GM12878 (cell line): Measurements from ENCODE around the gene OTUD5. TPM values are rescaled to one million over a fixed set of nuclear protein-coding genes. Genes with fewer than 3 reads are reported as not detected.

ENCODE experiments used
- BCL11A ChIP-seq: IDR thresholded peaks from 2 replicates; pipeline ENCODE4 v1.6.1; 2011; ENCODE audit warnings: low read depth, low read length
- CHD1 ChIP-seq: IDR thresholded peaks from 2 replicates; pipeline ENCODE4 v1.6.1; 2012; ENCODE audit warnings: low read depth, low read length, improper control_type of control experiment
- CHD2 ChIP-seq: IDR thresholded peaks from 2 replicates; pipeline ENCODE4 v1.6.1; 2011; ENCODE audit warnings: low read depth, low read length, improper control_type of control experiment, borderline replicate concordance
- CREM ChIP-seq: IDR thresholded peaks from 2 replicates; pipeline ENCODE4 v1.6.1; 2014; ENCODE audit warnings: antibody characterized with exemption, low read depth
- FOXM1 ChIP-seq: IDR thresholded peaks from 2 replicates; pipeline ENCODE4 v1.6.1; 2012; ENCODE audit warnings: low read depth, mild to moderate bottlenecking, inconsistent platforms, low read length, moderate library complexity
- MYB ChIP-seq: fragments of 150-350 bp; IDR thresholded peaks from 2 replicates; pipeline ENCODE4 v1.6.1; 2014; ENCODE audit warnings: mild to moderate bottlenecking, low read depth, low read length, borderline replicate concordance
- NFXL1 ChIP-seq: fragments of 450-650 bp; IDR thresholded peaks from 2 replicates; pipeline ENCODE4 v1.6.1; 2017; ENCODE audit warnings: antibody characterized with exemption, mild to moderate bottlenecking, borderline replicate concordance
- NR2C1 ChIP-seq: fragments of 450-650 bp; IDR thresholded peaks from 2 replicates; pipeline ENCODE4 v1.6.1; 2017; ENCODE audit warnings: antibody characterized with exemption, mild to moderate bottlenecking, moderate library complexity
- PAX5 ChIP-seq: IDR thresholded peaks from 2 replicates; pipeline ENCODE4 v1.6.1; 2011; ENCODE audit warnings: low read depth, low read length, borderline replicate concordance
- POLR2AphosphoS2 ChIP-seq: IDR thresholded peaks from 2 replicates; pipeline ENCODE4 v1.6.1; 2011; ENCODE audit warnings: low read depth, mild to moderate bottlenecking, low read length, improper control_type of control experiment, moderate library complexity
- POU2F2 ChIP-seq: IDR thresholded peaks from 3 replicates; pipeline ENCODE4 v1.6.1; 2011; ENCODE audit warnings: low read depth, mild to moderate bottlenecking, low read length, borderline replicate concordance
- RUNX3 ChIP-seq: IDR thresholded peaks from 2 replicates; pipeline ENCODE4 v1.6.1; 2012; ENCODE audit warnings: low read length, inconsistent platforms
- SPI1 ChIP-seq: IDR thresholded peaks from 2 replicates; pipeline ENCODE4 v1.6.1; 2011; ENCODE audit warnings: low read depth, mild to moderate bottlenecking, low read length, moderate library complexity, borderline replicate concordance; ENCODE audit not compliant: insufficient read depth
- SUPT20H ChIP-seq: IDR thresholded peaks from 2 replicates; pipeline ENCODE4 v1.6.1; 2011; ENCODE audit warnings: low read depth, mild to moderate bottlenecking, low read length, moderate library complexity, borderline replicate concordance; ENCODE audit not compliant: control insufficient read depth
- TCF7 ChIP-seq: IDR thresholded peaks from 2 replicates; pipeline ENCODE4 v1.6.1; 2014; ENCODE audit warnings: antibody characterized with exemption, borderline replicate concordance
- polyA plus RNA-seq, 11 experiments: library from polyadenylated mRNA; depleted of rRNA in 4 of 11; unstranded in 6 of 11; stranded (reverse) in 5 of 11; fragments of >200 nt; fragmentation: Nextera tagmentation in 4 of 11; fragmentation: Illumina TruSeq in 1 of 11; extraction: Ambion mirVana in 4 of 11; extraction: Trizol in 1 of 11; gene quantifications; 1 replicate in 1 of 11; 2 replicates in 10 of 11; pipeline versions ENCODE4 v1.2.1 to v1.2.3, GENCODE V29; 2011 to 2016; ENCODE audit warnings: inconsistent platforms in 2 of 11, missing spikeins in 2 of 11, low read depth in 1 of 11
- total RNA-seq, 4 experiments: library from RNA; depleted of rRNA in 3 of 4; stranded (reverse); fragments of >200 nt in 3 of 4; fragmentation: Illumina TruSeq in 1 of 4; extraction: Trizol in 1 of 4; gene quantifications; 2 replicates each; pipeline versions ENCODE4 v1.2.1 to v1.2.3, GENCODE V29; 2013 to 2021
- TF ChIP-seq, protein P1 (sequence below): IDR thresholded peaks from 2 replicates; pipeline ENCODE4 v1.6.1; 2012; ENCODE audit warnings: improper control_type of control experiment, low read depth, low read length; ENCODE audit not compliant: insufficient replicate concordance
- TF ChIP-seq, protein P2 (sequence below): IDR thresholded peaks from 2 replicates; pipeline ENCODE4 v1.6.1; 2011; ENCODE audit warnings: low read depth, mild to moderate bottlenecking, low read length, moderate library complexity, borderline replicate concordance; ENCODE audit errors: extremely low read depth
- TF ChIP-seq, protein P3 (sequence below): IDR thresholded peaks from 2 replicates; pipeline ENCODE4 v1.6.1; 2012; ENCODE audit warnings: low read depth, low read length, improper control_type of control experiment
- TF ChIP-seq, protein P4 (sequence below): fragments of 450-650 bp; IDR thresholded peaks from 2 replicates; pipeline ENCODE4 v1.6.1; 2016; ENCODE audit warnings: mild to moderate bottlenecking, moderate library complexity, borderline replicate concordance

Gene OTUD5
- total and polyA plus RNA-seq, 10 of the 15 experiments (the other 5 are each of a cell fraction or from before 2014, with no cell fraction given): 2.0 to 50.3 (median 22.7) TPM

DNA sequence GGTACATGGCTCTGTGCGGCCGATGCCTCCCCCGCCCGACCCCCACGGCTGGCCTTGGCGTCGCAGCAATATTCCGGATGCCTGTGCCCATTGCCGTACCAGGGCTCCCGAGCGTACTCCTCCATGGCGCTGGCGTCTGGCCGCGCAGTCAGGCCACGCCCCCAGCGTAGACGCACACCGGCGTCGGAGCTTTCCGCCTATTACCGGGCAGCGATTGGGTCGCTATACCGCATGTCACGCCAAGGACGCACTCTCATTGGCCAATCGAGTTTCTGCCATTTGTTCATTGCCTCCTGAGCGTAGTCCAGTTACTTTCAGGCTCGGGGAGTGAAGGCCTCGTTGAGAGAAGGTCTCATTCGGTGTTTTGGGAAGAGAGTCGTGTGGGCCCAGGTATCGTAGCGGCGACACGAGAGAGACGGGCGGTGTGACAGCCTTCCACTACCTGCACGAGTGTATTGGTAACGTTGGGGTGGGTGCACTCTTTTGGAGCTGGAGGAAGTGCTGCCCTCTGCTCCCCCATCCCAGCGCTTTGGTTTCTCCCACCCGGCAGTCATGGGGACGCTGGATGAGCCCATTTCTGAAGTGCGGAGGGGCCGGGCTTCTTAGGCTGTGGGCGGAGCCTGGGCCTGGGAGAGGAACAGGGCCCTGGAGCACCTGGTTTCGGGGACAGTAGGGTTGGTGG lies 59.6 kb downstream of the OTUD5 start, which contains the start of the genes PQBP1 and TIMM17B (continued):
- TF ChIP-seq, protein P1, sequence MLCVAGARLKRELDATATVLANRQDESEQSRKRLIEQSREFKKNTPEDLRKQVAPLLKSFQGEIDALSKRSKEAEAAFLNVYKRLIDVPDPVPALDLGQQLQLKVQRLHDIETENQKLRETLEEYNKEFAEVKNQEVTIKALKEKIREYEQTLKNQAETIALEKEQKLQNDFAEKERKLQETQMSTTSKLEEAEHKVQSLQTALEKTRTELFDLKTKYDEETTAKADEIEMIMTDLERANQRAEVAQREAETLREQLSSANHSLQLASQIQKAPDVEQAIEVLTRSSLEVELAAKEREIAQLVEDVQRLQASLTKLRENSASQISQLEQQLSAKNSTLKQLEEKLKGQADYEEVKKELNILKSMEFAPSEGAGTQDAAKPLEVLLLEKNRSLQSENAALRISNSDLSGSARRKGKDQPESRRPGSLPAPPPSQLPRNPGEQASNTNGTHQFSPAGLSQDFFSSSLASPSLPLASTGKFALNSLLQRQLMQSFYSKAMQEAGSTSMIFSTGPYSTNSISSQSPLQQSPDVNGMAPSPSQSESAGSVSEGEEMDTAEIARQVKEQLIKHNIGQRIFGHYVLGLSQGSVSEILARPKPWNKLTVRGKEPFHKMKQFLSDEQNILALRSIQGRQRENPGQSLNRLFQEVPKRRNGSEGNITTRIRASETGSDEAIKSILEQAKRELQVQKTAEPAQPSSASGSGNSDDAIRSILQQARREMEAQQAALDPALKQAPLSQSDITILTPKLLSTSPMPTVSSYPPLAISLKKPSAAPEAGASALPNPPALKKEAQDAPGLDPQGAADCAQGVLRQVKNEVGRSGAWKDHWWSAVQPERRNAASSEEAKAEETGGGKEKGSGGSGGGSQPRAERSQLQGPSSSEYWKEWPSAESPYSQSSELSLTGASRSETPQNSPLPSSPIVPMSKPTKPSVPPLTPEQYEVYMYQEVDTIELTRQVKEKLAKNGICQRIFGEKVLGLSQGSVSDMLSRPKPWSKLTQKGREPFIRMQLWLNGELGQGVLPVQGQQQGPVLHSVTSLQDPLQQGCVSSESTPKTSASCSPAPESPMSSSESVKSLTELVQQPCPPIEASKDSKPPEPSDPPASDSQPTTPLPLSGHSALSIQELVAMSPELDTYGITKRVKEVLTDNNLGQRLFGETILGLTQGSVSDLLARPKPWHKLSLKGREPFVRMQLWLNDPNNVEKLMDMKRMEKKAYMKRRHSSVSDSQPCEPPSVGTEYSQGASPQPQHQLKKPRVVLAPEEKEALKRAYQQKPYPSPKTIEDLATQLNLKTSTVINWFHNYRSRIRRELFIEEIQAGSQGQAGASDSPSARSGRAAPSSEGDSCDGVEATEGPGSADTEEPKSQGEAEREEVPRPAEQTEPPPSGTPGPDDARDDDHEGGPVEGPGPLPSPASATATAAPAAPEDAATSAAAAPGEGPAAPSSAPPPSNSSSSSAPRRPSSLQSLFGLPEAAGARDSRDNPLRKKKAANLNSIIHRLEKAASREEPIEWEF: no peak
- TF ChIP-seq, protein P2, sequence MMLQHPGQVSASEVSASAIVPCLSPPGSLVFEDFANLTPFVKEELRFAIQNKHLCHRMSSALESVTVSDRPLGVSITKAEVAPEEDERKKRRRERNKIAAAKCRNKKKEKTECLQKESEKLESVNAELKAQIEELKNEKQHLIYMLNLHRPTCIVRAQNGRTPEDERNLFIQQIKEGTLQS: no peak
- no peak for TF ChIP-seq NR2C1
- TF ChIP-seq NFXL1: no peak
- no peak for TF ChIP-seq BCL11A
- TF ChIP-seq CREM: peak; percentile 70
- TF ChIP-seq SUPT20H: no peak
- TF ChIP-seq MYB: no peak
- no peak for TF ChIP-seq FOXM1
- 0 out of 2 replicates have a peak, but pooled peaks have one; percentile 26 for TF ChIP-seq RUNX3
- TF ChIP-seq POLR2AphosphoS2: peak; percentile 90
- TF ChIP-seq, protein P3, sequence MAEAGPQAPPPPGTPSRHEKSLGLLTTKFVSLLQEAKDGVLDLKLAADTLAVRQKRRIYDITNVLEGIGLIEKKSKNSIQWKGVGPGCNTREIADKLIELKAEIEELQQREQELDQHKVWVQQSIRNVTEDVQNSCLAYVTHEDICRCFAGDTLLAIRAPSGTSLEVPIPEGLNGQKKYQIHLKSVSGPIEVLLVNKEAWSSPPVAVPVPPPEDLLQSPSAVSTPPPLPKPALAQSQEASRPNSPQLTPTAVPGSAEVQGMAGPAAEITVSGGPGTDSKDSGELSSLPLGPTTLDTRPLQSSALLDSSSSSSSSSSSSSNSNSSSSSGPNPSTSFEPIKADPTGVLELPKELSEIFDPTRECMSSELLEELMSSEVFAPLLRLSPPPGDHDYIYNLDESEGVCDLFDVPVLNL: no peak
- no peak for TF ChIP-seq TCF7
- TF ChIP-seq, protein P4, sequence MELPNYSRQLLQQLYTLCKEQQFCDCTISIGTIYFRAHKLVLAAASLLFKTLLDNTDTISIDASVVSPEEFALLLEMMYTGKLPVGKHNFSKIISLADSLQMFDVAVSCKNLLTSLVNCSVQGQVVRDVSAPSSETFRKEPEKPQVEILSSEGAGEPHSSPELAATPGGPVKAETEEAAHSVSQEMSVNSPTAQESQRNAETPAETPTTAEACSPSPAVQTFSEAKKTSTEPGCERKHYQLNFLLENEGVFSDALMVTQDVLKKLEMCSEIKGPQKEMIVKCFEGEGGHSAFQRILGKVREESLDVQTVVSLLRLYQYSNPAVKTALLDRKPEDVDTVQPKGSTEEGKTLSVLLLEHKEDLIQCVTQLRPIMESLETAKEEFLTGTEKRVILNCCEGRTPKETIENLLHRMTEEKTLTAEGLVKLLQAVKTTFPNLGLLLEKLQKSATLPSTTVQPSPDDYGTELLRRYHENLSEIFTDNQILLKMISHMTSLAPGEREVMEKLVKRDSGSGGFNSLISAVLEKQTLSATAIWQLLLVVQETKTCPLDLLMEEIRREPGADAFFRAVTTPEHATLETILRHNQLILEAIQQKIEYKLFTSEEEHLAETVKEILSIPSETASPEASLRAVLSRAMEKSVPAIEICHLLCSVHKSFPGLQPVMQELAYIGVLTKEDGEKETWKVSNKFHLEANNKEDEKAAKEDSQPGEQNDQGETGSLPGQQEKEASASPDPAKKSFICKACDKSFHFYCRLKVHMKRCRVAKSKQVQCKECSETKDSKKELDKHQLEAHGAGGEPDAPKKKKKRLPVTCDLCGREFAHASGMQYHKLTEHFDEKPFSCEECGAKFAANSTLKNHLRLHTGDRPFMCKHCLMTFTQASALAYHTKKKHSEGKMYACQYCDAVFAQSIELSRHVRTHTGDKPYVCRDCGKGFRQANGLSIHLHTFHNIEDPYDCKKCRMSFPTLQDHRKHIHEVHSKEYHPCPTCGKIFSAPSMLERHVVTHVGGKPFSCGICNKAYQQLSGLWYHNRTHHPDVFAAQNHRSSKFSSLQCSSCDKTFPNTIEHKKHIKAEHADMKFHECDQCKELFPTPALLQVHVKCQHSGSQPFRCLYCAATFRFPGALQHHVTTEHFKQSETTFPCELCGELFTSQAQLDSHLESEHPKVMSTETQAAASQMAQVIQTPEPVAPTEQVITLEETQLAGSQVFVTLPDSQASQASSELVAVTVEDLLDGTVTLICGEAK: no peak
- peak; percentile 52; the same call in 1 of the 2 replicates for TF ChIP-seq CHD2
- peak; percentile 96 for TF ChIP-seq CHD1
- TF ChIP-seq PAX5: peak; percentile 17; the same call in 1 of the 2 replicates
- TF ChIP-seq SPI1: peak; percentile 29; the same call in 1 of the 2 replicates
- 0 out of 3 replicates have a peak, but pooled peaks have one; percentile 7 for TF ChIP-seq POU2F2
